ENCODE measurements around the gene SNX27. TPM values are rescaled to one million over a fixed set of nuclear protein-coding genes. Genes with fewer than 3 reads are reported as not detected.

SNX27 gene
- total RNA-seq, 1 experiment from 2014 or later = 42.2 TPM

DNA sequence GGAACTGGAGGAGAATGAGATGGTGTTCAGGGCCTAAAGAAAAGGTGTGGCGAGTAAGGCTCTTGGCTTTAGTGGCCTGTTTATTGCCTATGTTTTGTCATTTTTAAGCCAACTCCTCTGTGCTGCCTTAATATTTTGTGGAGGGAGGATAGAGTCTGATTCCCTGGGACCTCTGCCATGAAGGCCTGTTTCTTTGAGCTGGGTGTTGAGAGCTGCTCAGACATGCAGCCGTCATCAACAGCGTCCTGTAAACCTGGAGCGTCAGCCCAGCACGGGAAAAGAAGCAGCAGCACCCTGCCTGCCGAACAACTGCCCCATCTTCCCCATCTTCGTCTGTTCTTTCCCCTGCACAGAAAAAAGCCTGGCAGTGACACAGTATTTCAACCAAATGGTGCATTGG lies 27.1 kb upstream of the SNX27 start:
- no peak overlapping the region for H2AFZ ChIP-seq (ENCODE audit: low read depth, low read length, poor library complexity, severe bottlenecking)
- CTCF ChIA-PET = no interaction called here
- peaks cover 15 to 23% of the 10 kb centered on the region in 2 experiments for H3K4me1 ChIP-seq (ENCODE audit: control insufficient read depth in 1 of 2, insufficient read depth in 2 of 2, low read length in 2 of 2)

DNA sequence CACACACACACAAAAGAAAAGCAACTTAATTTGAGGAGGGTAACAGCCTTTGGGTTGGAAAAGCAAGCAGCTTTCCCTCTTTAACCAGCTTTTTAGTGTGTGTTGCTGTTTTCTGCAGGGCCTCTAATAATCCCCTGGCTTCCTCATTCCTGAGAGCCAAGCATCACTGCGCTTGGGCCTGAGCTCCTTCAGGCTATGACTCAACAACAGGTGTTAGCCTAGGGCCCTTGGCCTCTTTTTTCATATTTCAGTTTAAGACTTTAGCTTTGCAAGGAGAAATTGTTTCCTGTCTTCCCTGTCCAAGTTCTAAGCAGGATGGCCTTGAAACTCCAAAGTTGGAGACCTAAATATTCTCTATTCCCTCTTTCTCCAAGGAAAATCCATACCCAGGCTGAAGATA lies 26.2 kb upstream of the SNX27 start:
- no peak overlapping the region for H3K9ac ChIP-seq (ENCODE audit: low read length)
- POLR2A ChIA-PET = interaction anchor here (0.7 to 1.3 kb wide), 2 partner anchors 15 to 37 kb away, joined by 3 read pairs; no protein-coding TSS in a partner anchor
- no peak overlapping the region for H2AFZ ChIP-seq (ENCODE audit: low read depth, low read length, poor library complexity, severe bottlenecking)
- 0 out of 4 replicates have a peak, but pooled peaks cover 0 to 3% of the 10 kb centered on the region in 2 experiments for H3K36me3 ChIP-seq (ENCODE audit: control insufficient read depth in 1 of 2, insufficient read depth in 2 of 2, low read length in 2 of 2)
- BruUV-seq (replicated peaks) = no TSS peak
- no peaks in the 10 kb centered on the region for H3K9me2 ChIP-seq (ENCODE audit: insufficient read depth)
- peak overlapping the region; percentile 38; the same call in 1 of the 2 replicates for H3K27ac ChIP-seq (ENCODE audit: low read depth, low read length)
- RAD21 ChIA-PET (ENCODE audit: low non-redundant PET in 1 of 2, low total read pairs in 2 of 2, uncharacterized antibody in 2 of 2, unreplicated experiment in 2 of 2) = interaction anchor here in 1 of 2 experiments (0.6 kb wide), 1 partner anchor 190 kb away, joined by 3 read pairs; no protein-coding TSS in a partner anchor
- no peaks in the 10 kb centered on the region for H3K9me3 ChIP-seq (ENCODE audit: control insufficient read depth in 1 of 2, insufficient read depth in 1 of 2, low read depth in 1 of 2, low read length in 2 of 2)
- peak; percentile 37 for DNase-seq (ENCODE audit: low read depth, low spot score)
- H3K79me2 ChIP-seq (ENCODE audit: insufficient read depth, low read length) = no peaks in the 10 kb centered on the region
- intact Hi-C loops (cut with micrococcal nuclease) = no loop called here
- H3K4me2 ChIP-seq (ENCODE audit: low read length) = peak overlapping the region; percentile 48
- ATAC-seq = peak; percentile 84
- peaks cover 15 to 21% of the 10 kb centered on the region in 2 experiments for H3K4me1 ChIP-seq (ENCODE audit: control insufficient read depth in 1 of 2, insufficient read depth in 2 of 2, low read length in 2 of 2)
- no peaks in the 10 kb centered on the region for H3K27me3 ChIP-seq (ENCODE audit: insufficient read depth, low read length)
- H4K20me1 ChIP-seq (ENCODE audit: insufficient read depth) = no peaks in the 10 kb centered on the region
- CTCF ChIA-PET = interaction anchor here (1.2 kb wide), 1 partner anchor 9 kb away, joined by 13 read pairs; no protein-coding TSS in a partner anchor
- H3K4me3 ChIP-seq (replicated peaks in 1 of 2; ENCODE audit: low read depth in 1 of 2, low read length in 2 of 2) = no peak overlapping the region
- TF ChIP-seq SP1 (IDR thresholded peaks at IDR 0.05; ENCODE audit: low read depth) = peak; percentile 39; the same call in 1 of the 2 replicates
- TF ChIP-seq SIN3A (IDR thresholded peaks at IDR 0.05; ENCODE audit: low read depth) = no peak
- no peak for TF ChIP-seq YY1 (IDR thresholded peaks at IDR 0.05; ENCODE audit: extremely low read depth, insufficient replicate concordance, low read depth, low read length)
- no peak for TF ChIP-seq POLR2A (IDR thresholded peaks at IDR 0.05; ENCODE audit: borderline replicate concordance, extremely low read depth, insufficient read depth, insufficient read length)
- TF ChIP-seq FOSL1 (IDR thresholded peaks at IDR 0.05; ENCODE audit: low read depth) = peak; percentile 66
- no peak for TF ChIP-seq ZNF274 (IDR thresholded peaks at IDR 0.05; ENCODE audit: low read depth, low read length)
- TF ChIP-seq EGR1 (IDR thresholded peaks at IDR 0.05; ENCODE audit: low read depth) = no peak
- no peak for TF ChIP-seq EZH2phosphoT487 (IDR thresholded peaks at IDR 0.05; ENCODE audit: borderline replicate concordance)
- 0 out of 2 replicates have a peak, but pooled peaks have one; percentile 2 for TF ChIP-seq RAD21 (IDR thresholded peaks at IDR 0.05; ENCODE audit: low read depth)
- peak; percentile 59 for TF ChIP-seq ELF1 (IDR thresholded peaks at IDR 0.05; ENCODE audit: borderline replicate concordance, low read depth)
- TF ChIP-seq, protein P1, sequence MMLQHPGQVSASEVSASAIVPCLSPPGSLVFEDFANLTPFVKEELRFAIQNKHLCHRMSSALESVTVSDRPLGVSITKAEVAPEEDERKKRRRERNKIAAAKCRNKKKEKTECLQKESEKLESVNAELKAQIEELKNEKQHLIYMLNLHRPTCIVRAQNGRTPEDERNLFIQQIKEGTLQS (IDR thresholded peaks at IDR 0.05) = no peak
- no peak for TF ChIP-seq EZH2 (IDR thresholded peaks at IDR 0.05)
- TF ChIP-seq, protein P2, sequence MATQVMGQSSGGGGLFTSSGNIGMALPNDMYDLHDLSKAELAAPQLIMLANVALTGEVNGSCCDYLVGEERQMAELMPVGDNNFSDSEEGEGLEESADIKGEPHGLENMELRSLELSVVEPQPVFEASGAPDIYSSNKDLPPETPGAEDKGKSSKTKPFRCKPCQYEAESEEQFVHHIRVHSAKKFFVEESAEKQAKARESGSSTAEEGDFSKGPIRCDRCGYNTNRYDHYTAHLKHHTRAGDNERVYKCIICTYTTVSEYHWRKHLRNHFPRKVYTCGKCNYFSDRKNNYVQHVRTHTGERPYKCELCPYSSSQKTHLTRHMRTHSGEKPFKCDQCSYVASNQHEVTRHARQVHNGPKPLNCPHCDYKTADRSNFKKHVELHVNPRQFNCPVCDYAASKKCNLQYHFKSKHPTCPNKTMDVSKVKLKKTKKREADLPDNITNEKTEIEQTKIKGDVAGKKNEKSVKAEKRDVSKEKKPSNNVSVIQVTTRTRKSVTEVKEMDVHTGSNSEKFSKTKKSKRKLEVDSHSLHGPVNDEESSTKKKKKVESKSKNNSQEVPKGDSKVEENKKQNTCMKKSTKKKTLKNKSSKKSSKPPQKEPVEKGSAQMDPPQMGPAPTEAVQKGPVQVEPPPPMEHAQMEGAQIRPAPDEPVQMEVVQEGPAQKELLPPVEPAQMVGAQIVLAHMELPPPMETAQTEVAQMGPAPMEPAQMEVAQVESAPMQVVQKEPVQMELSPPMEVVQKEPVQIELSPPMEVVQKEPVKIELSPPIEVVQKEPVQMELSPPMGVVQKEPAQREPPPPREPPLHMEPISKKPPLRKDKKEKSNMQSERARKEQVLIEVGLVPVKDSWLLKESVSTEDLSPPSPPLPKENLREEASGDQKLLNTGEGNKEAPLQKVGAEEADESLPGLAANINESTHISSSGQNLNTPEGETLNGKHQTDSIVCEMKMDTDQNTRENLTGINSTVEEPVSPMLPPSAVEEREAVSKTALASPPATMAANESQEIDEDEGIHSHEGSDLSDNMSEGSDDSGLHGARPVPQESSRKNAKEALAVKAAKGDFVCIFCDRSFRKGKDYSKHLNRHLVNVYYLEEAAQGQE (IDR thresholded peaks at IDR 0.05; ENCODE audit: low read depth) = no peak
- peak; percentile 69 for TF ChIP-seq JUND (IDR thresholded peaks at IDR 0.05)
- TF ChIP-seq, protein P3, sequence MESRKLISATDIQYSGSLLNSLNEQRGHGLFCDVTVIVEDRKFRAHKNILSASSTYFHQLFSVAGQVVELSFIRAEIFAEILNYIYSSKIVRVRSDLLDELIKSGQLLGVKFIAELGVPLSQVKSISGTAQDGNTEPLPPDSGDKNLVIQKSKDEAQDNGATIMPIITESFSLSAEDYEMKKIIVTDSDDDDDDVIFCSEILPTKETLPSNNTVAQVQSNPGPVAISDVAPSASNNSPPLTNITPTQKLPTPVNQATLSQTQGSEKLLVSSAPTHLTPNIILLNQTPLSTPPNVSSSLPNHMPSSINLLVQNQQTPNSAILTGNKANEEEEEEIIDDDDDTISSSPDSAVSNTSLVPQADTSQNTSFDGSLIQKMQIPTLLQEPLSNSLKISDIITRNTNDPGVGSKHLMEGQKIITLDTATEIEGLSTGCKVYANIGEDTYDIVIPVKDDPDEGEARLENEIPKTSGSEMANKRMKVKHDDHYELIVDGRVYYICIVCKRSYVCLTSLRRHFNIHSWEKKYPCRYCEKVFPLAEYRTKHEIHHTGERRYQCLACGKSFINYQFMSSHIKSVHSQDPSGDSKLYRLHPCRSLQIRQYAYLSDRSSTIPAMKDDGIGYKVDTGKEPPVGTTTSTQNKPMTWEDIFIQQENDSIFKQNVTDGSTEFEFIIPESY (IDR thresholded peaks at IDR 0.05; ENCODE audit: extremely low read depth, insufficient replicate concordance, low read length) = no peak

More for the DNA sequence above, 27.1 kb upstream of the SNX27 start:
- Histone ChIP-seq H4K20me1 (ENCODE audit: insufficient read depth) (no peaks in the 10 kb centered on the region), H3K4me3 (replicated peaks in 1 of 2; ENCODE audit: low read depth in 1 of 2, low read length in 2 of 2) (no peak overlapping the region), H3K9me2 (ENCODE audit: insufficient read depth) (no peaks in the 10 kb centered on the region), H3K4me2 (ENCODE audit: low read length) (no peak overlapping the region), H3K36me3 (ENCODE audit: control insufficient read depth in 1 of 2, insufficient read depth in 2 of 2, low read length in 2 of 2) (0 out of 4 replicates have a peak, but pooled peaks cover 0 to 3% of the 10 kb centered on the region in 2 experiments), H3K9me3 (ENCODE audit: control insufficient read depth in 1 of 2, insufficient read depth in 1 of 2, low read depth in 1 of 2, low read length in 2 of 2) (no peaks in the 10 kb centered on the region), H3K27ac (ENCODE audit: low read depth, low read length) (no peak overlapping the region), H3K9ac (ENCODE audit: low read length) (no peak overlapping the region), H3K27me3 (ENCODE audit: insufficient read depth, low read length) (no peaks in the 10 kb centered on the region), H3K79me2 (ENCODE audit: insufficient read depth, low read length) (no peaks in the 10 kb centered on the region)
- DNase-seq (ENCODE audit: low read depth, low spot score) (no peak), ATAC-seq (no peak)
- intact Hi-C loops (cut with micrococcal nuclease) = no loop called here
- POLR2A ChIA-PET = interaction anchor here (1.3 kb wide), 1 partner anchor 14 kb away, joined by 3 read pairs; no protein-coding TSS in a partner anchor
- BruUV-seq (replicated peaks) = no TSS peak
- RAD21 ChIA-PET (ENCODE audit: low non-redundant PET in 1 of 2, low total read pairs in 2 of 2, uncharacterized antibody in 2 of 2, unreplicated experiment in 2 of 2) = no interaction called here
- no peak for TF ChIP-seq ZFX (IDR thresholded peaks at IDR 0.05)

All from HCT116 (cell line).